Muscle layer of duodenum (tissue), 2 donors: ENCODE measurements around the gene CYB5D1.

ENCODE experiments used
- H3K27ac ChIP-seq: one replicate; pipeline ENCODE4 v1.7.0; 2013; ENCODE audit warnings: mild to moderate bottlenecking, low read length
- H3K27me3 ChIP-seq: one replicate; pipeline ENCODE4 v1.7.0; 2013; ENCODE audit warnings: low read depth, mild to moderate bottlenecking, control low read depth, low read length
- H3K36me3 ChIP-seq, 2 donors: one replicate each; pipeline ENCODE4 v1.7.0; 2013; ENCODE audit warnings: low read length in 2 of 2, control low read depth in 1 of 2, mild to moderate bottlenecking in 1 of 2; ENCODE audit not compliant: insufficient read depth in 2 of 2, control insufficient read depth in 1 of 2
- H3K4me1 ChIP-seq, 2 donors: one replicate each; pipeline ENCODE4 v1.7.0; 2013; ENCODE audit warnings: low read length in 2 of 2, mild to moderate bottlenecking in 2 of 2, control low read depth in 1 of 2, moderate library complexity in 1 of 2; ENCODE audit not compliant: insufficient read depth in 2 of 2, control insufficient read depth in 1 of 2
- H3K4me3 ChIP-seq, 2 donors: one replicate each; pipeline ENCODE4 v1.7.0; 2013; ENCODE audit warnings: low read length in 2 of 2, low read depth in 1 of 2, mild to moderate bottlenecking in 1 of 2
- H3K9me3 ChIP-seq, 2 donors: one replicate each; pipeline ENCODE4 v1.7.0; 2013; ENCODE audit warnings: low read length in 2 of 2, control low read depth in 1 of 2, mild to moderate bottlenecking in 1 of 2; ENCODE audit not compliant: control insufficient read depth in 1 of 2
- donor health status: healthy.

CYB5D1 gene

DNA sequence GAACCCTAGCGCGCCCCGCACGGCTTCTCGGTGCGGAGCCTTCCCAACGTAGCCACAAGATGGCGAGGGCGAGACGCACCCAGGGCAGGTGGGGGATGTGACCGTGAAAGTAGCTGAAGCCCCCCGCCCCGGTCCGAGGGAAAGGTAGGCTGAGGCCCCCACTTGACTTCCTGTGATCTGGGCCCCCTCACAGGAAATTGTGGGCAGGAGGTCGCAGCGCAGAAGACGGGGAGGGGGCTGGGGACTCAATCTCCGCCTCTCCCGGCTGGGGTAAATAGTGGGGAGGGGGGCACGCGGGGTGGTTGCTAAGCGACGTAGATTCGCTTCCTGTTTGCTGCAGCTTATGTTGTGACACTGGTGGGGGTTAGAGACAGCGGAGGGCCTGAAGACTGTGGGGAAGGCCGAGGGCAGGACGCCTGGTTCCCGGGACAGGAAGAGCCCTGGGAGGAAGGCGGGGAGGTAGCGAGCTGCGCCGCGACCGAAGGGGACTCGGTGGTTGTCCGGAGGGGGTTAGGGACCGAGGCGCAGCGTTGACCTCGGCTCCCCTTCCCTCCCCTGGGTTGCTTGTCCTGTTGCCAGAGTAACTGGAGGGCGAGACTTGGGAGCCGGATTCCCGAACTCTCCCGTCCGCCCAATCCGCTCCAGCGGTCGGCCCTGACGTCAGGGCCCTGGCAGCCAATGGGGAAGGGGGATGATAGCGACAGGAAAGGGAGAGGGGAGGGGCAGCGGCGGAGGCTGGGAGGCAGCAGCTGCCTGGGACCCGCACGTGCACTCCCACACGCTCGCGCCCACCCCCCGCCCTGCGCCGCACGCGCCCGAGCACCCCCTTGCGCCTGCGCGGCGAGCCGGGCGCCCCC lies 22.6 kb upstream of the CYB5D1 start:
- H3K9me3 ChIP-seq = no peaks in the 10 kb centered on the region
- H3K27ac ChIP-seq = peak overlapping the region; percentile 98
- peak overlapping the region; percentile 83 to 91 for H3K4me3 ChIP-seq
- peaks cover 28 to 42% of the 10 kb centered on the region in 2 donors for H3K4me1 ChIP-seq
- peaks cover 0 to 8% of the 10 kb centered on the region in 2 donors for H3K36me3 ChIP-seq
- no peaks in the 10 kb centered on the region for H3K27me3 ChIP-seq

DNA sequence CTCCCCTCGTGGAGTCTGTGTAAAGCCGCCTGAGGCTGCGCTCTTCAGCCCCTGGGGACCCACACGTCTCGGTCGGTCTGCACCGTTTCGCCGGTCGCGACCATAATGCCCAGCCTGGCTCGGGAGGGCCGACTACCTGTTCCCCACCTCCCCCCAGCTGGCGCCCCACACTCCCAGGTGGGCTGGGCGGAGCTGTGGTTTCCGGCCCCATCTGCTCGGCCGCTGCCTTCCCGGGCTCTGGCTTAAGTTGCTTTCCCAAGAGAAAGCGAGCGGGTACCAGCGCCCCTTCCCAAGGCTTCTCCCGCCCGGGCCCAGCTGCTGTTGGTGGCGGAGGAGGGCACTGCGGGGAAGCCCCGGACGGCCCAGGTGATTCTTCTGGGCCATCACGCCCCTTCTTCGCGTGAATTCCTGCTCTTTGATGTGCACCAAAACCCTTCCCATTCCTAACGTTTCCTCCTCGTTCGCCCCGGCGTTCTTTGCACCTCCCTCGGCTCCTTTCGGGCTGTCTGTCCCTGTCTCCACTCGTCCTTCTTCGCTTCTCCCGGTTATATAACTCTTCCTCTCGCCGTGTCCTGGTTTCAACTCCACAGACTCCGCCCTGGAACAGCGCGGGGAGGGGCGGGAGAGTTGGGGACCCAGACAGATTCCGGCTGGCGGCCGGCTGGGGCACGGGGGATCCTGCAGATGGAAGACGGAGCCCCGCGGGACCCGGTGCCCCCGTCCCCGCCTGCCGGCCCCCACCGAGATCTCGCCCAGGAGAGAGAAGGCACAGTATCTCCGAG lies 21.8 kb upstream of the CYB5D1 start:
- H3K27ac ChIP-seq = peak overlapping the region; percentile 96
- no peaks in the 10 kb centered on the region for H3K27me3 ChIP-seq

DNA sequence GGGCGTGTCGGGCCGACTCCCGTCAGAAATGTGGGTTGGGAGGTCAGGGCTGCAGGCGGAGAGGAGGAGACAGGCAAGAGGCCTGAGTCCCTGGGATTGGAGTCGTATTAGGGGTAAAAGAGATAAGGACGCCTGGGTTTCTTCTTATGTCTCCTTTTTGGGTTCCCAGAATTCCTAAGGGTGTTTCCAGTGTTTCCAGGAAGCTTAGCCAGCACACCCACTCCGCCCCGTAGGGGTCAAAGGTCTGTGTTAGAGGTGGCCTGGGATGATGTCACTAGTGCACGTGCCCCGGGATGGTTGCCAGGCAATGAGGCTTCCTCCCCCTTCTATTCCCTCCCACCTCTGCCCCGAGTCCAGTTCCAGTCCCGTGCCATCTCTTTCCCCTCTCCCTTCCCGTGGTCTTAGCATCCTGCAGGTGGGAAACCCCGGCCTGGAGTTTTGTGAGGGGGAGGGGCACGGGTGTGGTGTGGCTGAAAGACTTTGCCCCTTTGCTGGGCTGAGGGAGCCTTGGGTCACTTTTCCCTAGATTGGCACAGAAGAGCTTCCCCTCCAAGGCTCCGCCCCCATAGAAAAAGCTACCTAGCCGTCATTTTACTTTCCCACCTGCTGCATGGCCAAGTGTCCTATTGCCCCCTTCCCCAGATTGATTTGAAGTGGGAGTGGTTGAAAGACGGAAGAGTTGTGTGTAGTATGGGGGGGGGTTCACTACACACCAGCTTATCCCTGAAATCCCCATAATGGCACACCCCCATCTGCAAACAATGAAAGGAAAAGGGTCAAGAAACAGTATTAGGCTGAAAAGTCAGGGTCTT lies 21.0 kb upstream of the CYB5D1 start:
- Histone ChIP-seq H3K36me3 (peaks cover 0 to 9% of the 10 kb centered on the region in 2 donors), H3K4me1 (peaks cover 37 to 54% of the 10 kb centered on the region in 2 donors), H3K9me3 (no peaks in the 10 kb centered on the region), H3K27ac (peak overlapping the region; percentile 96), H3K4me3 (peak overlapping the region; percentile 80 to 91), H3K27me3 (no peaks in the 10 kb centered on the region)

More for the DNA sequence above, 21.8 kb upstream of the CYB5D1 start:
- Histone ChIP-seq H3K4me1 (peaks cover 35 to 50% of the 10 kb centered on the region in 2 donors), H3K36me3 (peaks cover 0 to 8% of the 10 kb centered on the region in 2 donors), H3K4me3 (peak overlapping the region; percentile 80 to 91), H3K9me3 (no peaks in the 10 kb centered on the region)

DNA sequence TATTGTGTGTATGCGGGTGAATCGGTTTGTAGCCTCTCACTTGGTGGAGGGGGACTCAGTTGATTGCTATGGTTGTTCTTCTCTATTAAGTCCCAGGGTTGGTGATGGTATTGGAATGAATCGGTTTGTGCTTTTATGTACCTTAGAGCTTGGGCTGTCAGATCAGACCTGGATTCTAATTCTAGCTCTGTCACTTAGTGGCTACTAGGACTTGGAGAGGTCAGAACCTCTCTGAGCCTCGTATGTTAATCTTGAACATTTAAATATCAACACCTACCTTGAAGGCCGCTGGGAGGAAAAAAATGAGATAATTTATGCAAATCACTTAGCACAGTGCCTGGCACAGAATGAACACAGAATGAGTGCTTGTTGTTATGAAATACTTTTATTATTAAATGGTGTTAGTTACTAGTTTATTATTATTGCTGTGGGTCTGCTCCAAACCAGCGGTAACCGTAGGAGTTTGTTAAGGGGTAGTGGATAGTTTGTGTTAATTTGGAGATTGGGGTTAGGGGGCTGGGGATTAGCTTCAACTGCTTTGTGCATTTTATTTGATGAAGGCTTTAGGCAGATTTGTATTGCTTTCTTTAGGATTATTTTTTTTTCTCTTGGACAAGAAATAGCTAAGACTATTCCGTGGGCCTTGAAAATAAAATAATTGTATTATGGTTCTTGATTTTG lies 20.3 kb upstream of the CYB5D1 start:
- H3K27me3 ChIP-seq = no peaks in the 10 kb centered on the region
- no peaks in the 10 kb centered on the region for H3K9me3 ChIP-seq
- peaks cover 37 to 54% of the 10 kb centered on the region in 2 donors for H3K4me1 ChIP-seq
- H3K27ac ChIP-seq = peak overlapping the region; percentile 96
- peak overlapping the region; percentile 80 to 91 for H3K4me3 ChIP-seq
- H3K36me3 ChIP-seq = peaks cover 0 to 16% of the 10 kb centered on the region in 2 donors

DNA sequence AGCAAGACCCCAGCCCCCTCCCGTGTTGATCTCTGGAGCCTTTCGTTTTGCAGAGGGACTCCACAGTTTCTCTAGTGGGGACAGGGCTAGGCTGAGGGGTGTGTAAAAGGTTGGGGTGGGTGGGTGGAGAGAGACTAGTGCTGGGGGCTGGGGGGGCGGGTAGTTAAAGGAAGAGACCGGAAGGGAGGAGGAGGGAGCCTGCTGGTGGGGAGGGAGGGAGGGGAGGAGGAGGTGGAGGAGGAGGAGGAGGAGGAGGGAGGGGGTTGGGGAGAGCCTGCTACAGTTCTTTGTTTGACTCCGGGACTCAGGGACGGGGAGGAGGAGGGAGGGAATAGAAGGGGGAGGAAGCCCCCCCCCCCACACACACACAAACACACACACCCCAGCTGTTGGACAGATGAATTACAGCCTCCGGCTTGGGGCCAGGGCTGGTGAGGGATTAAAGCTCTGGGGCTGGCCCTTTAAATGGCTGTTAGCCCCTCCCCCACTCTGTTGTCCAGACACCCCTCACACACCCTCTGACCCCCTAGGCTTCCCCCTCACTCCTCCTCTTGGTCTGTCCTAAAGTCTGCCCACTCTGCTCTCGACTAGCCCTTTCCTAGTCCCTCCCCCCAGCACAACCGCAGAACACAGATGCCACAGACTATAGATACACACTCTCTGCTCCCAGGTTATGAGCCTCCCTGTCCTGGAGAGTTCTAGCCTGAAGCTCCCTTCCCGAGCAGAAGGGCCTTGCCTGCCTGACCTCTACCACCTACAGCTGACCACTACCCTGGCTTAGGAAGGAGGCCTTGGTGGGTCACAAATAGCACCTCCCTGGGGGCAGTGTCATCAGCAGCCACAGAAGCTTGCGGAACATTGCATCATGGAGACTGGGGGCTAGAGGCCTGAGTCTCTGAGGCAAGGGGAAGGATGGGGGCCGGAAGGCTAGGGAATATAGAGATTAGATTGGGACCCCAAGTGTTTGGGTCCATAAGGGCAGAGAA lies 19.4 kb upstream of the CYB5D1 start:
- peak overlapping the region; percentile 96 for H3K27ac ChIP-seq
- H3K27me3 ChIP-seq = no peaks in the 10 kb centered on the region
- H3K4me3 ChIP-seq = peak overlapping the region; percentile 80 to 91
- peaks cover 0 to 24% of the 10 kb centered on the region in 2 donors for H3K36me3 ChIP-seq
- H3K4me1 ChIP-seq = peaks cover 37 to 49% of the 10 kb centered on the region in 2 donors
- no peaks in the 10 kb centered on the region for H3K9me3 ChIP-seq

DNA sequence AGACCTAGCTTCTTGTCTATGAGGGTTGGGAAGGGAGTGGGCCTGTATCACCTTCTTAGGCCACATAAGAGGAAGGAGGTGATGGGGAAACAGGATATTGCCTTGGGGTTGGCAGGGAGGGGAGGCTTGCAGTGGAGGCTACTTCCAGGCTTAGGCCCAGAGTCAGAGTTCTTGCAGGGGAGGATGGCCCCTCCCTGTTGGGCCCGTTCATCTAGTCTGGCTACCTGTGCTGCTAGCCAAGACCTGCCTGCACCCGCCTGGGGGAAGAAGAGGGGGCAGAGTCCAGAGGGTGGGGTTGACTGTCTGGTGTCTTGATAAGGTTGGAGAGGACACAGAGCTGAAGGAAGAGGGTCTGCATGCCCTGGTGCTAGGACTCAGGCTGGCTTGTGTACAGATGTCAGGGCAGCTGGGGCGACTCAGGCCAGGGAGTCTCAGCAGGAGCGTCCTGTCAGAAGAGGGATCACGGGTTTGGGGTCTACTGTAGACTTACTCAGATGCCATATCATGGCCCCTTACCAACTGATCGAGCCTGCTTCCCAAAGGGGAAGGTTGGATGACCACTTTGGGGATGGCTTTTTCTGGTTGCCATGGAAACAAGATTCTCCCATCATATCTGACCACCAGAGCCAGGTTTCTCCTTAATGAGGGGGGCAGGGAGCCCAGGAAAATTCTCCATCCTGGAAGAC lies 18.5 kb upstream of the CYB5D1 start:
- Histone ChIP-seq H3K27ac (peak overlapping the region; percentile 81), H3K36me3 (peaks cover 0 to 32% of the 10 kb centered on the region in 2 donors), H3K27me3 (no peaks in the 10 kb centered on the region), H3K9me3 (no peaks in the 10 kb centered on the region), H3K4me1 (peaks cover 37 to 46% of the 10 kb centered on the region in 2 donors), H3K4me3 (peak overlapping the region; percentile 36 to 65)

DNA sequence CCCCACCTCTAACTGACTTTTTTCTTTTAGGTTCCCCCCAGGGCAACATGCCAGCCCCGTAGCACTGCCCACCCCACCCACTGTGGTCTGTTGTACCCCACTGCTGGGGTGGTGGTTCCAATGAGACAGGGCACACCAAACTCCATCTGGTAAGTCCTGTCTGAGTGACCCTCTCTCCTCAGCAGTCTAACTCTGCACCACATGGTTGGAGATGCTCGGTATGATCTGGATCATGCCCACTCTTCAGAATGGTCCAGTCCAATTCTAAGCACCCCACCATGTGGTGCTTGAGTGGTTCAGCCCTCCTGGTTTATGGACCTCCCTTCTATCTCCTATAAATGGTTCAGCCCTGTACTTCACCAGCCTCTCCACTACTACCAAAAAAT lies 17.9 kb upstream of the CYB5D1 start:
- H3K27me3 ChIP-seq = no peaks in the 10 kb centered on the region
- H3K9me3 ChIP-seq = no peaks in the 10 kb centered on the region
- H3K4me3 ChIP-seq = no peak overlapping the region
- H3K4me1 ChIP-seq = peaks cover 37 to 46% of the 10 kb centered on the region in 2 donors
- H3K36me3 ChIP-seq = peaks cover 0 to 35% of the 10 kb centered on the region in 2 donors
- no peak overlapping the region for H3K27ac ChIP-seq

DNA sequence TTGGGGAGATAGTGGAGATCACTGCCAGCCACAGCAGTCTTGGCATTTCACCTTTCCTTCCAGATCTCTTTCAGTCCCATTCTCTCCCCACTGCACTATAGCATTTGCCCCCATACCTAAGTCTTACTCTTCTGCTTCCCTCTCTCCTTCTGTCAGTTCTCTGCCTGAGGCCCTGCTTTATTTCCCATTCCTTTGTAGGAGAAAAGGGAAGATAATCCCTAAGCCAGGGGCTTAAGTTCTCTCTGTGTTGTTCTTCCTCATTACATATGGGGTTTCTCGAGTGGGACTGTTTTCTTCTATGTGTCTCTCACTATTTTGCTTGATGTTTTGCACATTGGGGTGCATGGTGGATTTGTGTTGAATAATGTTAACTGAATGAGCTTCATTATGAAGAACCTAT lies 17.4 kb upstream of the CYB5D1 start:
- Histone ChIP-seq H3K36me3 (peaks cover 0 to 40% of the 10 kb centered on the region in 2 donors), H3K4me1 (peaks cover 37 to 52% of the 10 kb centered on the region in 2 donors), H3K27ac (peak overlapping the region; percentile 99), H3K4me3 (peak overlapping the region in 1 of 2 donors; percentile 82), H3K27me3 (no peaks in the 10 kb centered on the region), H3K9me3 (no peaks in the 10 kb centered on the region)

DNA sequence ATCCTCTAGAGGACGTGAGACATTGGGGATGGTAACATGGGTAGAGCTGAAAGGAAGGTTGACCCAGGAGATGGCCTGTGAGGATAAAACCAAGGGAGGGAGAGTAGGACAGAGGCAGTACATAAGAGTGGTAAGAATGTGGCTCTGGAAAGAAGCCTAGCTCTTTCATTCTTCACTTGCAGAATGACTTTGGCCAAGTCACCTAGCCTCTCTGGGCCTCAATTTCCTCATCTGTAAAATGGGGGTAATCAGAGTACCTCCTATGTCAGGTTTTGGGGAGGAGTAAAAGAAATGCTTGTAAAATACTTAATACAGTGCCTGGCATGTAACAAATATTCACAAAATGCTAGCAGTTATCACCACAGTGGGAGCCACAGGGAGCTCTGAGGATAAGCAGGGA lies 16.9 kb upstream of the CYB5D1 start:
- Histone ChIP-seq H3K36me3 (peaks cover 0 to 43% of the 10 kb centered on the region in 2 donors), H3K27ac (peak overlapping the region; percentile 99), H3K9me3 (no peaks in the 10 kb centered on the region), H3K4me1 (peaks cover 37 to 55% of the 10 kb centered on the region in 2 donors), H3K4me3 (peak overlapping the region; percentile 59 to 82), H3K27me3 (no peaks in the 10 kb centered on the region)
